SU-DHL-6 (cell line): Measurements from ENCODE around the gene CTU2.

Experiments used
- H2AFZ ChIP-seq: fragments of 200-600 bp; sonication (generic); 2 replicates; pipeline ENCODE4 v1.6.1; 2014; ENCODE audit warnings: low read depth, mild to moderate bottlenecking, moderate library complexity, mixed read lengths, antibody characterized with exemption, low read length; ENCODE audit not compliant: severe bottlenecking
- H3F3A ChIP-seq: fragments of 200-600 bp; shearing (Covaris generic); 2 replicates; pipeline ENCODE4 v1.6.0; 2016; ENCODE audit warnings: antibody characterized with exemption, mild to moderate bottlenecking; ENCODE audit not compliant: insufficient read depth
- H3K27ac ChIP-seq: fragments of 200-600 bp; sonication (generic); 2 replicates; pipeline ENCODE4 v1.5.1; 2016; ENCODE audit warnings: low read depth, mild to moderate bottlenecking, low read length, moderate library complexity, mixed read lengths
- H3K27me3 ChIP-seq: fragments of 200-600 bp; sonication (generic), shearing (Covaris generic); 2 replicates; pipeline ENCODE4 v1.6.0; 2014; ENCODE audit warnings: mild to moderate bottlenecking, low read length
- H3K36me3 ChIP-seq: fragments of 200-600 bp; sonication (generic); 2 replicates; pipeline ENCODE4 v1.6.1; 2014; ENCODE audit warnings: mild to moderate bottlenecking, low read length, mixed read lengths
- H3K4me2 ChIP-seq: fragments of 300-600, 200-600 bp; shearing (Covaris generic), sonication (generic); 2 replicates; pipeline ENCODE4 v1.6.0; 2014; ENCODE audit warnings: low read length, low read depth, mild to moderate bottlenecking; ENCODE audit not compliant: poor library complexity, severe bottlenecking
- H3K4me3 ChIP-seq: fragments of 200-600 bp; sonication (generic); 2 replicates; pipeline ENCODE4 v1.5.1; 2014; ENCODE audit warnings: antibody characterized with exemption, low read length, mild to moderate bottlenecking, mixed read lengths; ENCODE audit not compliant: insufficient read depth, poor library complexity, severe bottlenecking
- H3K79me2 ChIP-seq: fragments of 200-600 bp; sonication (generic); 2 replicates; pipeline ENCODE4 v1.6.1; 2014; ENCODE audit warnings: mild to moderate bottlenecking, low read length, moderate library complexity; ENCODE audit not compliant: insufficient read depth
- H3K9ac ChIP-seq: fragments of 200-600 bp; sonication (generic); 2 replicates; pipeline ENCODE4 v1.7.0; 2014; ENCODE audit warnings: mild to moderate bottlenecking, low read length
- H3K9me2 ChIP-seq: fragments of 200-600 bp; sonication (generic); replicated peaks from 2 replicates; pipeline ENCODE4 v1.6.1; 2014; ENCODE audit warnings: low read length; ENCODE audit not compliant: insufficient read depth
- H3K9me3 ChIP-seq: fragments of 200-600 bp; sonication (generic); 2 replicates; pipeline ENCODE4 v1.6.1; 2014; ENCODE audit warnings: low read length, mixed read lengths; ENCODE audit not compliant: insufficient read depth
- H4K20me1 ChIP-seq: fragments of 200-600 bp; sonication (generic); 2 replicates; pipeline ENCODE4 v1.6.1; 2014; ENCODE audit warnings: low read depth, mild to moderate bottlenecking, antibody characterized with exemption, low read length, moderate library complexity, mixed read lengths
- CTCF ChIP-seq: fragments of 200-600 bp; sonication (generic); IDR thresholded peaks from one replicate; pipeline ENCODE4 v1.5.1; 2017; ENCODE audit warnings: antibody characterized with exemption, mild to moderate bottlenecking, low read length, moderate library complexity; ENCODE audit not compliant: insufficient read depth, poor library complexity, severe bottlenecking
- EZH2phosphoT487 ChIP-seq: fragments of 200-600 bp; sonication (generic), shearing (Covaris generic); conservative IDR thresholded peaks from 2 replicates; pipeline ENCODE4 v1.6.1; 2018; ENCODE audit warnings: mild to moderate bottlenecking, antibody characterized with exemption, low read length, moderate library complexity, mixed read lengths

CTU2 gene

GRCh38 chr16:88687254-88687576, 19.1 kb upstream of the CTU2 start:
- Histone ChIP-seq H3K9me3 (no peaks in the 10 kb centered on the region), H3K4me2 (no peak overlapping the region), H3F3A (peaks cover 4% of the 10 kb centered on the region), H3K79me2 (no peaks in the 10 kb centered on the region), H3K27ac (no peak overlapping the region), H3K36me3 (no peaks in the 10 kb centered on the region), H2AFZ (no peak overlapping the region), H3K9ac (no peak overlapping the region), H3K4me3 (no peak overlapping the region), H3K9me2 (no peaks in the 10 kb centered on the region), H4K20me1 (no peaks in the 10 kb centered on the region), H3K27me3 (no peaks in the 10 kb centered on the region)
- TF ChIP-seq EZH2phosphoT487 = no peak
- TF ChIP-seq CTCF = no peak

- Histone ChIP-seq H3K4me2 (no peak overlapping the region), H2AFZ (no peak overlapping the region), H3K9me2 (no peaks in the 10 kb centered on the region), H3F3A (no peaks in the 10 kb centered on the region), H3K27ac (no peak overlapping the region), H4K20me1 (no peaks in the 10 kb centered on the region), H3K27me3 (no peaks in the 10 kb centered on the region), H3K4me3 (no peak overlapping the region), H3K36me3 (no peaks in the 10 kb centered on the region), H3K9me3 (no peaks in the 10 kb centered on the region), H3K79me2 (no peaks in the 10 kb centered on the region), H3K9ac (no peak overlapping the region)
- TF ChIP-seq EZH2phosphoT487 (no peak), CTCF (no peak)
Observed at GRCh38 chr16:88687676-88688012, 18.7 kb upstream of the CTU2 start.

GRCh38 chr16:88688013-88688778, 18.1 kb upstream of the CTU2 start:
- Histone ChIP-seq H3K4me2 (no peak overlapping the region), H3F3A (no peaks in the 10 kb centered on the region), H3K9ac (no peak overlapping the region), H3K27ac (no peak overlapping the region), H3K27me3 (no peaks in the 10 kb centered on the region), H3K79me2 (no peaks in the 10 kb centered on the region), H4K20me1 (no peaks in the 10 kb centered on the region), H3K4me3 (no peak overlapping the region), H2AFZ (no peak overlapping the region), H3K9me2 (no peaks in the 10 kb centered on the region), H3K36me3 (no peaks in the 10 kb centered on the region), H3K9me3 (no peaks in the 10 kb centered on the region)
- TF ChIP-seq CTCF (no peak), EZH2phosphoT487 (no peak)
